NOMO-1 treated with DMSO at 0.1 percent for 48 hours (cell line): ENCODE measurements around the gene ADAM21.
"Not testable (repeated sequence)": the region's sequence is repeated elsewhere in the genome, so short reads cannot be mapped to it uniquely, and the experiment has no call there.

Experiments used
- DNase-seq: peaks from one replicate; lab custom pipeline; 2025; ENCODE audit not compliant: unreplicated experiment; lab: John Stamatoyannopoulos, UW

The ADAM21 gene

DNA sequence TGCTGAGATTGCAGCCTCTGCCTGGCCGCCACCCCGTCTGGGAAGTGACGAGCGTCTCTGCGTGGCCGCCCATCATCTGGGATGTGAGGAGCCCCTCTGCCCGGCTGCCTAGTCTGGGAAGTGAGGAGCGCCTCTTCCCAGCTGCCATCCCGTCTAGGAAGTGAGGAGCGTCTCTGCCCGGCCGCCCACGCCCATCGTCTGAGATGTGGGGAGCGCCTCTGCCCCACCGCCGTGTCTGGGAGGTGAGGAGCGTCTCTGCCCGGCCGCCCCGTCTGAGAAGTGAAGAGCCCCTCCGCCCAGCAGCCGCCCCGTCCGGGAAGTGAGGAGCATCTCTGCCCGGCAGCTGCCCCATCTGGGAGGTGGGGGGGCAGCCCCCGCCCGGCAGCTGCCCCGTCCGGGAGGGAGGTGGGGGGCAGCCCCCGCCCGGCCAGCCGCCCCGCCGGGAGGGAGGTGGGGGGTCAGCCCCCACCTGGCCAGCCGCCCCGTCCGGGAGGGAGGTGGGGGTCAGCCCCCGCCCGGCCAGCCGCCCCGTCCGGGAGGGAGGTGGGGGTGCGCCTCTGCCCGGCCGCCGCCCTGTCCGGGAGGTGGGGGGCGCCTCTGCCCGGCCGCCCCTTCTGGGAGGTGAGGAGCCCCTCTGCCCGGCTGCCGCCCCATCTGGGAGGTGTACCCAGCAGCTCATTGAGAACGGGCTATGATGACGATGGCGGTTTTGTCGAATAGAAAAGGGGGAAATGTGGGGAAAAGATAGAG, 25.6 kb downstream of the ADAM21 start:
- DNase-seq: not testable (repeated sequence)

GRCh38 chr14:70489579-70490200, 37.7 kb downstream of the ADAM21 start:
- no peak for DNase-seq

- DNase-seq: no peak
Observed at GRCh38 chr14:70498191-70498590, 46.2 kb downstream of the ADAM21 start.
